SK-N-SH (cell line): ENCODE data around the gene APOL2. TPM values are rescaled to one million over a fixed set of nuclear protein-coding genes. Genes with fewer than 3 reads are reported as not detected.
"Not testable (repeated sequence)": the region's sequence is repeated elsewhere in the genome, so short reads cannot be mapped to it uniquely, and the experiment has no call there.

ENCODE experiments used
- CTCF ChIA-PET: fragments of 300-600, 350-600 bp; formaldehyde crosslinking; extraction: SDS; loops from one replicate; lab custom pipeline; 2021; lab: Yijun Ruan, JAX
- POLR2A ChIA-PET: fragments of 350-600 bp; sonication (Branson Sonifier 250); formaldehyde crosslinking; extraction: SDS; loops from one replicate; lab custom pipeline; 2020; ENCODE audit warnings: antibody characterized with exemption, inconsistent platforms; lab: Yijun Ruan, JAX
- DNase-seq: peaks from one replicate; pipeline ENCODE4 v3.0.0; 2012
- H2AFZ ChIP-seq: fragments of 200-600 bp; sonication (generic); 2 replicates; pipeline ENCODE4 v1.8.1; 2016; ENCODE audit warnings: antibody characterized with exemption, mild to moderate bottlenecking, low read depth
- H3F3A ChIP-seq: fragments of 200-600 bp; sonication (generic); replicated peaks from 2 replicates; pipeline ENCODE3; 2016; ENCODE audit warnings: antibody characterized with exemption, mild to moderate bottlenecking; ENCODE audit not compliant: insufficient read depth
- H3K27ac ChIP-seq, 2 experiments: fragments of 200-500 bp in 1 of 2; fragments of 200-600 bp in 1 of 2; sonication (Bioruptor generic) in 1 of 2; sonication (generic), shearing (Covaris generic) in 1 of 2; 2 replicates each; pipeline versions ENCODE4 v1.5.1 to v1.6.1; 2014 to 2016; ENCODE audit warnings: low read depth in 2 of 2, inconsistent platforms in 1 of 2, low read length in 1 of 2, mild to moderate bottlenecking in 1 of 2, mixed read lengths in 1 of 2
- H3K27me3 ChIP-seq: fragments of 200-600 bp; sonication (generic), shearing (Covaris generic); 2 replicates; pipeline ENCODE4 v1.6.1; 2016; ENCODE audit warnings: mixed run types; ENCODE audit not compliant: insufficient read depth
- H3K36me3 ChIP-seq, 2 experiments: fragments of 200-500 bp in 1 of 2; fragments of 200-600 bp in 1 of 2; sonication (Bioruptor generic) in 1 of 2; sonication (generic) in 1 of 2; replicated peaks in 1 of 2; 2 replicates each; pipeline versions ENCODE3 to v1.5.1; 2014 to 2016; ENCODE audit warnings: low read length in 1 of 2, mild to moderate bottlenecking in 1 of 2; ENCODE audit not compliant: insufficient read depth in 2 of 2, control insufficient read depth in 1 of 2
- H3K4me1 ChIP-seq, 2 experiments: fragments of 200-500 bp in 1 of 2; fragments of 200-600 bp in 1 of 2; sonication (Bioruptor generic) in 1 of 2; sonication (generic), shearing (Covaris generic) in 1 of 2; 2 replicates each; pipeline versions ENCODE4 v1.5.1 to v1.6.1; 2014 to 2016; ENCODE audit warnings: low read depth in 1 of 2, low read length in 1 of 2, mixed run types in 1 of 2; ENCODE audit not compliant: insufficient read depth in 2 of 2, control insufficient read depth in 1 of 2
- H3K4me2 ChIP-seq: fragments of 200-600 bp; sonication (generic), shearing (Covaris generic); 2 replicates; pipeline ENCODE4 v1.6.1; 2017; ENCODE audit warnings: mixed run types
- H3K4me3 ChIP-seq, 2 experiments: fragments of 200-500 bp in 1 of 2; fragments of 200-600 bp in 1 of 2; sonication (Bioruptor generic) in 1 of 2; sonication (generic), shearing (Covaris generic) in 1 of 2; 2 replicates each; pipeline versions ENCODE4 v1.5.1 to v1.8.1; 2014 to 2016; ENCODE audit warnings: low read depth in 2 of 2, inconsistent platforms in 1 of 2, low read length in 1 of 2, mild to moderate bottlenecking in 1 of 2, mixed read lengths in 1 of 2, moderate library complexity in 1 of 2
- H3K79me2 ChIP-seq: fragments of 200-600 bp; sonication (generic); 2 replicates; pipeline ENCODE4 v1.8.1; 2017; ENCODE audit warnings: mild to moderate bottlenecking; ENCODE audit not compliant: insufficient read depth
- H3K9ac ChIP-seq: fragments of 200-600 bp; sonication (generic); 2 replicates; pipeline ENCODE4 v1.6.1; 2017; ENCODE audit warnings: mixed run types
- H3K9me2 ChIP-seq: fragments of 200-600 bp; sonication (generic); 2 replicates; pipeline ENCODE4 v1.6.1; 2017; ENCODE audit warnings: mixed run types
- H3K9me3 ChIP-seq: fragments of 200-600 bp; sonication (generic); 2 replicates; pipeline ENCODE4 v1.6.1; 2017; ENCODE audit warnings: mixed run types, mild to moderate bottlenecking, moderate library complexity
- H4K20me1 ChIP-seq: fragments of 200-600 bp; sonication (generic); 2 replicates; pipeline ENCODE4 v1.6.1; 2017; ENCODE audit warnings: mild to moderate bottlenecking, mixed run types; ENCODE audit not compliant: insufficient read depth
- CHD2 ChIP-seq: fragments of 150-350 bp; IDR thresholded peaks from 2 replicates; pipeline ENCODE4 v1.6.1; 2018; ENCODE audit warnings: low read length; ENCODE audit not compliant: partially characterized antibody
- CTCF ChIP-seq: fragments of 200-600 bp; sonication (generic); IDR thresholded peaks from 2 replicates; pipeline ENCODE4 v1.6.1; 2017; ENCODE audit warnings: antibody characterized with exemption, mild to moderate bottlenecking, moderate library complexity
- ELF1 ChIP-seq: IDR thresholded peaks from 2 replicates; pipeline ENCODE4 v1.4.0; 2012
- FOSL2 ChIP-seq: IDR thresholded peaks from 2 replicates; pipeline ENCODE4 v1.4.0; 2012; ENCODE audit warnings: low read depth, mild to moderate bottlenecking, moderate library complexity, borderline replicate concordance
- FOXJ3 ChIP-seq: sonication (generic); formaldehyde crosslinking; IDR thresholded peaks from 2 replicates; pipeline ENCODE4 v1.5.1; 2020; ENCODE audit warnings: mild to moderate bottlenecking, missing genetic modification reagents
- FOXM1 ChIP-seq: IDR thresholded peaks from 2 replicates; pipeline ENCODE4 v1.4.0; 2012; ENCODE audit warnings: low read depth, mild to moderate bottlenecking
- GATA2 ChIP-seq: sonication (generic); formaldehyde crosslinking; IDR thresholded peaks from 2 replicates; pipeline ENCODE4 v1.5.0; 2020; ENCODE audit warnings: mild to moderate bottlenecking, missing genetic modification reagents
- NFIC ChIP-seq: IDR thresholded peaks from 2 replicates; pipeline ENCODE4 v1.4.0; 2012; ENCODE audit warnings: borderline replicate concordance
- NRF1 ChIP-seq: IDR thresholded peaks from 2 replicates; pipeline ENCODE4 v1.6.1; 2012; ENCODE audit warnings: low read depth, mild to moderate bottlenecking, low read length
- RXRA ChIP-seq: IDR thresholded peaks from 2 replicates; pipeline ENCODE4 v1.4.0; 2012; ENCODE audit warnings: low read depth, mild to moderate bottlenecking, borderline replicate concordance
- WGBS: methylation state at CpG from one replicate; pipeline ENCODE4 v1.1.6; 2017; ENCODE audit warnings: low lambda C conversion rate; 5-methylcytosine and 5-hydroxymethylcytosine counted together
- polyA plus RNA-seq, 3 experiments: library from polyadenylated mRNA; depleted of rRNA; stranded (reverse); fragments of >200 nt; gene quantifications; 2 replicates each; pipeline ENCODE4 v1.2.3, GENCODE V29; 2012
- TF ChIP-seq, protein P1 (sequence below): fragments of 150-350 bp; IDR thresholded peaks from 2 replicates; pipeline ENCODE4 v1.6.1; 2017; ENCODE audit warnings: antibody characterized with exemption, low read length, low read depth, borderline replicate concordance

APOL2 gene
- polyA plus RNA-seq, 1 of the 3 experiments (the other 2 are of a cell fraction), result 8.3 TPM

- H3K79me2 ChIP-seq, DNase-seq, H3K4me3 ChIP-seq, H2AFZ ChIP-seq, H3K27ac ChIP-seq, CTCF ChIA-PET, H3K9me2 ChIP-seq, H3F3A ChIP-seq, H3K27me3 ChIP-seq, H3K4me2 ChIP-seq, H4K20me1 ChIP-seq, H3K4me1 ChIP-seq, H3K9ac ChIP-seq, H3K9me3 ChIP-seq, POLR2A ChIA-PET: not testable (repeated sequence)
- WGBS, result 89% methylated on average over 3 of the region's 3 CpGs
- peaks cover 0 to 23% of the 10 kb centered on the region in 2 experiments for H3K36me3 ChIP-seq
Observed at GRCh38 chr22:36229649-36230048, 9.7 kb downstream of the APOL2 start.

DNA sequence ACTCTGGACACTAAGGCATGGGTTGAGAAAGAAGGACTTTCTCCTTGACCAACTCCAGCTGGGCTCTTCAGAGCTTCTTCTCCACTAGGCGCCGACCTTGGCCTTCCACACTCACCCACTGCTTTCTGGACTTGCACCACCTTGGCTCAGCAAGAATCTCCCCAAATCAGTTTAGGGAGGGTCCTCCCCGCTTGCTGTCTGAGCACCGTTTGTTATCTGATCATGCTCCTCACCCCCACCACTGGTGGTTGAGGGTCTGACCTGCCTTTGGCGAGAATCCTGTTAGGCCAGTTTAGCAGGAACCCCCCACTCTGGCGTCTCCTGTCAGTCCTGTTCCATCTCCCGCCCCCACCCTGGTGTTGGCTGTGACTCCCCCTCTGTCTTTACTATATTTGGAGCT is 10.4 kb downstream of the APOL2 start:
- Histone ChIP-seq H3K4me2 (no peak overlapping the region), H3K9ac (no peak overlapping the region), H3K4me3 (no peak overlapping the region), H3K9me3 (no peaks in the 10 kb centered on the region)
- CTCF ChIA-PET, result interaction anchor here (1.3 kb wide), 1 partner anchor 15 kb away, joined by 3 read pairs; no protein-coding TSS in a partner anchor
- TF ChIP-seq, protein P1, sequence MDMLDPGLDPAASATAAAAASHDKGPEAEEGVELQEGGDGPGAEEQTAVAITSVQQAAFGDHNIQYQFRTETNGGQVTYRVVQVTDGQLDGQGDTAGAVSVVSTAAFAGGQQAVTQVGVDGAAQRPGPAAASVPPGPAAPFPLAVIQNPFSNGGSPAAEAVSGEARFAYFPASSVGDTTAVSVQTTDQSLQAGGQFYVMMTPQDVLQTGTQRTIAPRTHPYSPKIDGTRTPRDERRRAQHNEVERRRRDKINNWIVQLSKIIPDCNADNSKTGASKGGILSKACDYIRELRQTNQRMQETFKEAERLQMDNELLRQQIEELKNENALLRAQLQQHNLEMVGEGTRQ, result no peak
- TF ChIP-seq GATA2 (CRISPR knock-in tag) (no peak), RXRA (no peak), FOXJ3 (CRISPR knock-in tag) (no peak), FOSL2 (no peak), NRF1 (no peak), CTCF (no peak), ELF1 (no peak), FOXM1 (no peak), NFIC (no peak), CHD2 (no peak)
- TF ChIP-seq, all 33 proteins: peak for 0
- Histone ChIP-seq H3K9me2 (no peaks in the 10 kb centered on the region), H3K79me2 (no peaks in the 10 kb centered on the region), H3K27ac (no peak overlapping the region), H4K20me1 (no peaks in the 10 kb centered on the region), H3F3A (no peaks in the 10 kb centered on the region), H2AFZ (no peak overlapping the region), H3K36me3 (peaks cover 0 to 23% of the 10 kb centered on the region in 2 experiments), H3K4me1 (no peaks in the 10 kb centered on the region), H3K27me3 (no peaks in the 10 kb centered on the region)
- DNase-seq, result no peak
- WGBS, result 94% methylated on average over 7 of the region's 7 CpGs
- POLR2A ChIA-PET, result no interaction called here

- not testable (repeated sequence) for H3K4me3 ChIP-seq
- CTCF ChIA-PET, result interaction anchor here (0.9 to 1.3 kb wide), 3 partner anchors 13 to 16 kb away, joined by 3 read pairs; no protein-coding TSS in a partner anchor
Observed at GRCh38 chr22:36228369-36228768, 11.0 kb downstream of the APOL2 start.

More at GRCh38 chr22:36228369-36228768, 11.0 kb downstream of the APOL2 start:
- H2AFZ ChIP-seq, H3K27me3 ChIP-seq, POLR2A ChIA-PET, H3K9me2 ChIP-seq, H3K4me2 ChIP-seq, H3K9ac ChIP-seq, H4K20me1 ChIP-seq, H3K4me1 ChIP-seq, DNase-seq, H3K27ac ChIP-seq, H3K9me3 ChIP-seq, H3K79me2 ChIP-seq, H3F3A ChIP-seq: not testable (repeated sequence)
- peaks cover 0 to 23% of the 10 kb centered on the region in 2 experiments for H3K36me3 ChIP-seq
- WGBS, result 92% methylated on average over 1 of the region's 1 CpG
